Natural killer cell (primary cell): ENCODE measurements around the gene PLCB3. TPM values are rescaled to one million over a fixed set of nuclear protein-coding genes. Genes with fewer than 3 reads are reported as not detected.

ENCODE experiments used
- ATAC-seq, 3 donors: fragments of 150-1000 bp in 2 of 3; fragments of 200-7000 bp in 1 of 3; cut with Tn5 transposase; 1 replicate in 1 of 3; 2 replicates in 2 of 3; pipeline ENCODE4 v1.10.0; 2021; ENCODE audit warnings: mild to moderate bottlenecking in 2 of 3, moderate library complexity in 2 of 3
- DNase-seq, 2 donors: peaks; one replicate each; pipeline versions ENCODE4 v3.0.0 to v3.0.0-alpha.2; 2013 to 2021; ENCODE audit warnings: mixed read lengths in 1 of 2
- H3K27ac ChIP-seq: one replicate; pipeline ENCODE4 v1.5.1; 2013; ENCODE audit warnings: mild to moderate bottlenecking, low read length
- H3K27me3 ChIP-seq: one replicate; pipeline ENCODE4 v1.6.1; 2013; ENCODE audit warnings: low read length; ENCODE audit not compliant: control insufficient read depth, insufficient read depth
- H3K36me3 ChIP-seq: one replicate; pipeline ENCODE4 v1.6.1; 2013; ENCODE audit warnings: low read length; ENCODE audit not compliant: control insufficient read depth, insufficient read depth
- H3K4me1 ChIP-seq: one replicate; pipeline ENCODE4 v1.6.1; 2013; ENCODE audit warnings: low read length; ENCODE audit not compliant: control insufficient read depth, insufficient read depth
- H3K4me3 ChIP-seq: one replicate; pipeline ENCODE4 v1.5.1; 2013; ENCODE audit warnings: low read length
- H3K9me3 ChIP-seq: one replicate; pipeline ENCODE4 v1.6.1; 2013; ENCODE audit warnings: low read length; ENCODE audit not compliant: control insufficient read depth, insufficient read depth
- H3K27ac Mint-ChIP-seq, 2 donors: one replicate each; pipeline ENCODE4 v1.8.0; 2022; ENCODE audit warnings: mild to moderate bottlenecking in 2 of 2, mixed read lengths in 2 of 2, moderate library complexity in 1 of 2
- H3K27me3 Mint-ChIP-seq, 2 donors: one replicate each; pipeline ENCODE4 v1.8.0; 2022; ENCODE audit warnings: low read depth in 2 of 2, mixed read lengths in 2 of 2
- H3K36me3 Mint-ChIP-seq: one replicate; pipeline ENCODE4 v1.8.0; 2022; ENCODE audit warnings: mixed read lengths
- H3K4me1 Mint-ChIP-seq, 2 donors: one replicate each; pipeline ENCODE4 v1.8.0; 2022; ENCODE audit warnings: mixed read lengths in 2 of 2
- H3K4me3 Mint-ChIP-seq: one replicate; pipeline ENCODE4 v1.8.0; 2022; ENCODE audit warnings: mild to moderate bottlenecking, moderate library complexity, mixed read lengths
- H3K9me3 Mint-ChIP-seq, 2 donors: one replicate each; pipeline ENCODE4 v1.8.0; 2022; ENCODE audit warnings: mixed read lengths in 2 of 2
- CTCF ChIP-seq: fragments of 200-600 bp; IDR thresholded peaks from one replicate; pipeline ENCODE4 v1.8.0; 2022; ENCODE audit warnings: antibody characterized with exemption
- WGBS: methylation state at CpG from one replicate; pipeline ENCODE4 v1.1.7; 2013; ENCODE audit warnings: missing lambda C conversion rate; ENCODE audit not compliant: insufficient coverage; 5-methylcytosine and 5-hydroxymethylcytosine counted together
- intact Hi-C: fragments of 100-400 bp; cut with micrococcal nuclease; formaldehyde crosslinking; loops from one replicate; pipeline ENCODE4 v1.14.2; 2022
- total RNA-seq, 4 donors: library from RNA; stranded (reverse); fragments of 120-200 nt in 1 of 4; gene quantifications; one replicate each; pipeline versions ENCODE4 v1.2.3 to v1.2.4, GENCODE V29; 2013 to 2022

The PLCB3 gene
- total RNA-seq, 3 donors from 2014 or later (not counting 1 experiment from before 2014, with no cell fraction given): 5.4 to 7.6 (median 5.5) TPM

GRCh38 chr11:64252003-64252872, 908 bp downstream of the PLCB3 start:
- peak overlapping the region; percentile 58 for H3K4me3 ChIP-seq
- ATAC-seq (no peak), DNase-seq (peak in 1 of 2 donors; percentile 56)
- no peak for TF ChIP-seq CTCF
- H3K9me3 ChIP-seq: no peaks in the 10 kb centered on the region
- peaks cover 6% of the 10 kb centered on the region for H3K36me3 ChIP-seq
- H3K4me1 ChIP-seq: peaks cover 34% of the 10 kb centered on the region
- no peak overlapping the region for H3K27ac ChIP-seq
- Mint-ChIP-seq H3K9me3 (no peaks in the 10 kb centered on the region), H3K36me3 (no peaks in the 10 kb centered on the region), H3K4me1 (peaks cover 10 to 23% of the 10 kb centered on the region in 2 donors), H3K27me3 (no peaks in the 10 kb centered on the region), H3K4me3 (peak overlapping the region; percentile 86), H3K27ac (peak overlapping the region in 1 of 2 donors; percentile 86)
- 14% methylated on average over 16 of the region's 23 CpGs for WGBS
- intact Hi-C loops: no loop called here
- no peaks in the 10 kb centered on the region for H3K27me3 ChIP-seq

- no peak overlapping the region for H3K4me3 ChIP-seq
- Mint-ChIP-seq H3K27ac (no peak overlapping the region), H3K9me3 (no peaks in the 10 kb centered on the region), H3K27me3 (no peaks in the 10 kb centered on the region), H3K4me1 (peaks cover 2 to 15% of the 10 kb centered on the region in 2 donors), H3K4me3 (no peak overlapping the region), H3K36me3 (no peaks in the 10 kb centered on the region)
- intact Hi-C loops: no loop called here
- peaks cover 27% of the 10 kb centered on the region for H3K4me1 ChIP-seq
- H3K36me3 ChIP-seq: peaks cover 6% of the 10 kb centered on the region
- H3K9me3 ChIP-seq: no peaks in the 10 kb centered on the region
- DNase-seq: no peak
- no peak for ATAC-seq
- WGBS: 94% methylated on average over 8 of the region's 8 CpGs
- H3K27me3 ChIP-seq: no peaks in the 10 kb centered on the region
- no peak overlapping the region for H3K27ac ChIP-seq
- no peak for TF ChIP-seq CTCF
These were observed 1.7 kb downstream of the PLCB3 start for GRCh38 chr11:64253043-64253442.

GRCh38 chr11:64253481-64253880, 2.2 kb downstream of the PLCB3 start:
- intact Hi-C loops: no loop called here
- no peaks in the 10 kb centered on the region for H3K9me3 ChIP-seq
- no peak overlapping the region for H3K27ac ChIP-seq
- no peak for DNase-seq
- H3K4me3 ChIP-seq: no peak overlapping the region
- no peaks in the 10 kb centered on the region for H3K27me3 ChIP-seq
- H3K36me3 ChIP-seq: peaks cover 6% of the 10 kb centered on the region
- Mint-ChIP-seq H3K36me3 (no peaks in the 10 kb centered on the region), H3K27ac (no peak overlapping the region), H3K4me1 (peaks cover 0 to 15% of the 10 kb centered on the region in 2 donors), H3K27me3 (no peaks in the 10 kb centered on the region), H3K9me3 (no peaks in the 10 kb centered on the region), H3K4me3 (no peak overlapping the region)
- H3K4me1 ChIP-seq: peaks cover 27% of the 10 kb centered on the region
- TF ChIP-seq CTCF: no peak
- 83% methylated on average over 5 of the region's 5 CpGs for WGBS
- no peak for ATAC-seq
